ENCODE results near the gene PCBP4.
"Not testable (repeated sequence)": the region's sequence is repeated elsewhere in the genome, so short reads cannot be mapped to it uniquely, and the experiment has no call there.

The PCBP4 gene

DNA sequence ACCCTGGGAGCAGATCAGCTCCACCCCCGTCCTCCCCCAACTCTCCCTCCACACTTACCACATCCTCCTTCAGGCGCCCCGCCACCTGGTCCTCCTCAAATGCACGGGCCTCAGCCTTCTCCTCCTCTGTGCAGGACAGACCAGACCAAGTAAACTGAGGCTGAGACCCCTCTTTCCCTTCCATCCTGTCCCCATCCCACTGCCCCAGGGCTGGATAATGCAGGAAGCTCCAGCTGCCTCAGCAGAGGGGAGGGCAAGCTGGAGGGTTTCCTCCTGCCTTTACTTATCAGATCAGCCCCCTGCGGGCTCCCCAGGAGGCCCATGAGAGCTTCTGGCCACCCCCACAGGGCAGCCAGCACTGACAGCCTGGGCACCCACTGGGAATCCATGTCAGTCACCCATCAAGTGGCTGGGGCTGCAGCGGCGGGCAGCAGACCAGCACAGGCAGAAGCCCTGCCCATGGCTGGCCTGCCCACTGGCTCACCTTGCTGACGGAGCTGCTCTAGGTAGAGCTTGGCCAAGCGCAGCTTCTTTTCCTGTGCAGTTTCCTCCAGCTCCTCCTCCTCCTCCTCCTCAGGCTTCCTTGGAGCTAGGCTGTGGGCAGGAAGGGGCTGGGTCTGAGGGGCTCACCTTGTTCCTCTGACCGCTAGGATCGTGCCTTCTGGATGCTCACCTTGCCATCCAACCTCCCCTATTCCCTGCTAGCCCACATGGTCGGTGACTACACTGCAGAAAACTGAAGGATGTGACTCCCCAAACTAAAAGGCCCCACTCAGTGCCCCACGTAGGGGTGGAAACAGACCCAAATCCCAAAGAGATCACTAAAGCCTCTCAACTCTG, 29.4 kb downstream of the PCBP4 start:
- DNase-seq, result no peak

DNA sequence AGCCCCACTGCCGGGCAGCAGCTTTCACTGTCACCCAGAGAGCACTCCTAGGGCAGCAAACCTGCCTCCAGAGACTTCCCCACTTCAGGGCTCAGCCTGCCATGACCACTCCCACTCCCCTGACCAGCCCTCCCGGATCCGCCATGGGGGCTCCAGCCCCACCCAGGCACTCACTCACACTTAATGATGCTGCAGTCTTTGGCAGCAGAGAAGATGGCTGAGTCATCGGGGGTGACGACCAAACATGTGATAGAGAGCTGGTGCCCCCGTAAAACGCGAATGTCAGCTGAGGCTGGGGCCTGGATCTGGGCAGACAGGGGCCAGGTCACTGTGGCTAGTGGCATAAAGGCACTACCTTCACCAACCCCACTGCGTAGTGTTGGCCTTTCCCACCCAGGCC, 30.2 kb downstream of the PCBP4 start:
- no peak for DNase-seq

- no peak for DNase-seq
Measured at GRCh38 chr3:51935886-51936755, 31.1 kb downstream of the PCBP4 start.

GRCh38 chr3:51934991-51935885, 32.0 kb downstream of the PCBP4 start:
- DNase-seq, result no peak

- DNase-seq, result no peak
Measured at GRCh38 chr3:51934139-51934850, 33.0 kb downstream of the PCBP4 start.

DNA sequence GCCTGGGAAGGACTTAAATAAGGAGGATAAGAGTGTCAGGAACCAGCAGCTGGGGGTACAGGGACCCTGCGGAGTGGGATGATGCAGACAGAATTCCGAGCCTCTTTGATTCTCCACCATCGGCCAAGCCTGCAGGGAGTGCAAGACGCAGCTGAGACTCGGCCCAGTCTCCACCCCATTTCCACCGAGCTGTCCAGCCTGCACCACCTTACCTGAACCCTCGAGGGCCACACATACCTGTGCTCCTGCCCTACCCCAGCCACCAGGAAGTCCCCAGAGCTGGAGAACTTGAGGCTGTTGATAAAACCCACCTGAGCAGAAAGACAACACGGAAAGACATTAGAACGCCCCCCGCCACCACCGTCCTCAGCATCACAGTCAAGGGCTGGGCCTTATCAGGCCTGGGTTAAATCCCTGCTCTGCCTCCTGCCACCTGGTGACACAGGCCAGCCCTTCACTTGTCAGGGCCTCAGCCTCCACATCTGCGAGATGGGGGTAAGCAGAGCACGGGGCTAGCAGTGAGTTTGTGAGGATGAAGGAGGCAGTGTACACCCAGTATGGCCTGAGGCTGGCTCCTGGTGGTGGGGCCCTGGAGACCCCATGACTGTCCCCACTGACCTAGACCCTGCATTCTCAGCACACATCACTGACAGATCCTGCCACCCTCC, 33.6 kb downstream of the PCBP4 start:
- DNase-seq, result no peak

DNA sequence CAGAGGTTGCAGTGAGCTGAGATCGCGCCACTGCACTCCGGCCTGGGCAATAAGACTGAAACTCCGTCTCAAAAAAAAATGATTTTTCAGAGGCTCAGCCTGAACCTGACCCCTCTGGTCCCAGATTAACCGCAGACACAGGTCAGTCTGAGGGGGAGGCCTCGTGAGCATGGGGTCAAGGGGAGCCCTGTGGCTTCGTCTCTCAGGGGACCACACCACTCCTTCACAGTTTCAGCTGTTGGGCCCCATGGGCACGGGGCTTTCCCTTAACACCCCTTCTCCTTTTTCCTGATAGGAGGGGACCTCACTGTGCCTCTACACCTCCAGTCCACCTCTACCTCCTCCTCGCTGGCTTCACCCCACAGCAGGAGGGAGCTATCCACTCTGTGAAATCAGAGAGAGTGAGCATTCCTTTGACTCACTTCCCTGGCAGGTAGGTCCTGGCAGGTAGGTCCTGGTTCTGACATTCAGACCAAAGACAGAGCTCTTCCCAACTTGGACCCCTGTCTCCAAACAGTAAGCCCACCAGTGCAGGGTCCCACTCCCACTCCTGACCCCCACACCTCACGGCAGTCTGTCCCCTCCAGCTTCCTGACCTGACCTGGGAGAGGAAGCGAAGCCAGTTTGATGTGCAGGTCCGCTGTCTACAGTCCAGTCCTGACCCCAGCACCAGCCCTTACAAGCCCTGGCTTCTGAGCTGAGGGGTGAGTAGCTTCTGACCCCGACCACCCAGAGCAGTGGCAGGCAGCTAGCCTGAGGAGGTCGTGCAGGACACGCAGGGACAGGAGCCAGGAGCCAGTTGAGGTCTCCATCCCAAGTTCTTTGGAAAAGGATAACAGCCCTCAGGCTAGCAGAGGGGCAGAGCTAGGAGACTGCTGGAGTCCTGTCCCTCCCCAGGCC, 34.5 kb downstream of the PCBP4 start:
- no peak for DNase-seq

DNA sequence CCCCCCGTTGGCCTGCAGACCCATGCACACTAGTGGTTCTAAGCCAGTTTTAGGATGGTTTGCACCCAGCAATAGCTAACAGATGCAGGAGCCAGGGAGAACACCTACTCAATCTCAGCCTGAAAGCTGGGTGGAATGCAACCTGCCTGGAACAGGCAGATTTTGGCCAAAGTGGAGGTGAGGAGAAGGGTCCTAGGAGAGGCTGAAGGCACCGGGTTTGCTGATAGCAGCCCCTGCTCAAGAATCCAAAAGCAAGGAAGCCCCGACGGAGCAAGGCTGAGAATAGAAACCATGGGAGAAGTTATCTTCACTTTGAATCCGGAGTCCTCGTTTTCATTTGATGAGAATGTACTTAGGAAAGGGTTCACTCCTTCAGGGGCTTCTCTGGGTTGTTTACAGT, 35.5 kb downstream of the PCBP4 start:
- no peak for DNase-seq

- DNase-seq, result no peak
Measured at GRCh38 chr3:51930439-51930838, 36.8 kb downstream of the PCBP4 start.

- no peak for DNase-seq
Measured at GRCh38 chr3:51929420-51930003, 37.7 kb downstream of the PCBP4 start.

GRCh38 chr3:51928981-51929380, 38.3 kb downstream of the PCBP4 start:
- not testable (repeated sequence) for DNase-seq

- DNase-seq, result no peak
Measured at GRCh38 chr3:51928438-51928837, 38.8 kb downstream of the PCBP4 start.

DNA sequence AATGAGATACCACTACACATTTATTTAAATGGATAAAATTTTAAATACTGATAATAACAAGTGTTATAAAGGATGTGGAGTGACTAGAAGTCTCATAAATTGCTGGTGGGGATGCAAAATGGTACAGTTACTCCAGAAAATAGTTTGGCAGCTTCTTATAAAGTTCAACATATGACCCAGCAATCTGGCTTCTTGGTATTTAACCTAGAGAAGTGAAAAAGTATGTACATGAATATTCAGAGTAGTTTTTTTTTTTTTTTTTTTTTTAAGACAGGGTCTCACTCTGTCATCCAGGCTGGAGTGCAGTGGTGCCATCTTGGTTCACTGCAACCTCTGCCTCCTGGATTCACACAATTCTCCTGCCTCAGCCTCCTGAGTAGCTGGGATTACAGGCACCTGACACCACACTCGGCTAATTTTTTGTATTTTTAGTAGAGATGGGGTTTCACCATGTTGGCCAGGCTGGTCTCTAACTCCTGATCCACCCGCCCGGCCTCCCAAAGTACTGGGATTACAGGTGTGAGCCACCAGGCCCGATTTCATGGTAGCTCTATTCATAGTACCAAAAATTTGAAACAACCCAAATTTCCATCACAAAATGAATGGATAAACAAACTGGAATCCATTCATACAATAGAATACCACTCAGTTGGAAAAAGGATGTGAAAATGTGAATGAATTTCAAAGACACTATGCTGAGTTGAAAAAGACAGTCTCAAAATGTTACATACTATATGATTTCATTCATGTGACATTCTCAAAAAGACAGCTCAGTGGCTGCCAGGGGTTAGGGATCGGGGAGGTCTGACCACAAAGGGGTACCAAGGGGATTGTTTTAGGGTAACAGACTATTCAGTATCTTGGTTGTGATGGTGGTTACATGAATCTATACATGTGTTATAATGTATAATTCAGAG, 39.9 kb downstream of the PCBP4 start:
- no peak for DNase-seq

GRCh38 chr3:51921081-51921578, 46.1 kb downstream of the PCBP4 start:
- DNase-seq, result no peak

DNA sequence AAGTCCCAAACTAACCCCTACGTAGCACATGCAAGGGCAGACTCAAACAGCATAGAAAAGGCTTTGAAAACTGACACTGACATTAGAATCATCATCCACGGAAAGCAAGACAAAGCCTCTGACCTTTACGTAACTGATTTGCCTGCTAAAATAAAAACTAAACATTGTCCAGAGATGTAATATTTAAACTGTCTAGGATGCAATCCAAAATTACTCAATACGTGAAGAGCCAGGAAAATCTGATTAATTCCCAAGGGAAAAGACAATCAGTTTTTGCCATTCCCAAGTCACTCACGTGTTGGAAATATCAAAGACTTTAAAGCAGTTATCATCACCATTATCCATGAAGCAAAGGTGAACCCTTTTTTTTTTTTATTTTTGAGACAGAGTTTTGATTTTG, 50.8 kb downstream of the PCBP4 start:
- DNase-seq, result no peak

DNA sequence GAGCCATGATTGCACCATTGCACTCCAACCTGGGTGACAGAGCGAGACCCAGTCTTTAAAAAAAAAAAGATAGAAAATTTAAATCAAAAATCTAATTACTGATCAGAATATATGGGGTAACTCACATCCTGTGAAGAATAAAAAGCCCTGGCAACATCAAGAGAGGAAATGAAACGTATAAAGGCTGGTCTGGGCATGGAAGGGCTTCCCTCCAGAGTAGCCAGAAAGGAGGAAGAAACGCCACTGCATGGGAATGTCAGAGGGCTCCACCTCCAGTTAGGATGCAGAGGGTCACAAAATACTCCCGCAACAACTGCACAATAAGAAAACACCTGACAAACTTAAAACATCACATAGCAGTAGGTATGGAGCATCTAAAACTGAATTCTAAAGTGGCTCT, 59.2 kb downstream of the PCBP4 start:
- DNase-seq, result no peak

Measured in fibroblast of skin of right quadriceps (primary cell).